ENCODE results near the gene CEP97.

Gene CEP97

GRCh38 chr3:101813817-101814440, 89.5 kb downstream of the CEP97 start:
- DNase-seq (ENCODE audit: low read depth), result no peak

DNA sequence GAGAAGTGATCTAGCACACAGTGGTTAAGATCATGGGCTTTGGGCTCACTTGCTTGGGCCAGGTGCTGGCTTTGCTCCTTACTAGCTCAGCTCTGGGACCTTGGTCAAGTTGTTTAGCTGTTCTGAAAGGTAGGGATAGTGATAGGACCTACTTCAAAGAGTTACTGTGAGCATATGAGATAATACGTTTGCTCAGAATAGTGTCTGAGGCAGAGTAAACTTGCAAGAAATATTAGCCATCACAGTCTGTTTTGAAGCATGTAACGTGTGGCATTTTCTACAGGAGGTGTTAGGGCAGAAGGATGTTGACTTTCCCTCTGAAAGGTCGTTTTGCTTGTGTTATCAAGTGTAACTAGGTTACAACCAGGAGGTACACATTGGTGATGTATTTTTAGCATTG, 90.4 kb downstream of the CEP97 start:
- no peak for DNase-seq (ENCODE audit: low read depth)

DNA sequence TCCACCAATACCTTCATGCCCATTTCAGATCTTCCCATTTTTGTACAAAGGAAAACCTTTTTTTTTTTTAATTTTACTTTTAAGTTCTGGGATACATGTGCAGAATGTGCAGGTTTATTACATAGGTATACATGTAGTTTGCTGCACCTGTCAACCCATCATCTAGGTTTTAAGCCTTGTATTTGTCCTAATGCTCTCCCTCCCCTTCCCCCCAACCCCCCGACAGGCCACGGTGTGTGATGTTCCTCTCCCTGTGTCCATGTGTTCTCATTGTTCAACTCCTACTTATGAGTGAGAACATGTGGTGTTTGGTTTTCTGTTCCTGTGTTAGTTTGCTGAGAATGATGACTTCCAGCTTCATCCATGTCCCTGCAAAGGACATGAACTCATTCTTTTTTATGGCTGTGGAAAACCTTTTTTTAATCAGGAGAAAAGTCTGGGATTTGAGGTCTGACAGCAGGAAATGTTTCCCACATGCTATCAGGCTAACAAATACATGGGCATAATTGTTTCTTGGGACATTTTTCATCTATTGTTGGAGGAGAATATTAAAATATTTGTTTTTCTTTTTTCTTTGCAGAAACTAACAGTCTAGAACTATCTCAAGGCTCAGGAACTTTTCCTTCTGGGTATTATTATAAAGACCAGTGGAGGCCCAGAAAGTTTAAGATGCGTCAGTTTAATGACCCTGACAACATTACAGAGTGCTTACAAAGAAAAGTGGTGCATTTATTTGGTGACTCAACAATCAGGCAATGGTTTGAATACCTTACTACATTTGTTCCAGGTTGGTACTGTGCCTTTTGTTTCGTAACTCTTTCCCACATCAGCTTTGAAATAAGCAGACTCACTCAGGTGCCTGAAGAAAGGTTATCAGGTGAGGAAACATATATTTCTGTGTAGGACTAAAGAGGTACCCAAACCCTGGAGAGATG, 92.1 kb downstream of the CEP97 start:
- no peak for DNase-seq (ENCODE audit: low read depth)

DNA sequence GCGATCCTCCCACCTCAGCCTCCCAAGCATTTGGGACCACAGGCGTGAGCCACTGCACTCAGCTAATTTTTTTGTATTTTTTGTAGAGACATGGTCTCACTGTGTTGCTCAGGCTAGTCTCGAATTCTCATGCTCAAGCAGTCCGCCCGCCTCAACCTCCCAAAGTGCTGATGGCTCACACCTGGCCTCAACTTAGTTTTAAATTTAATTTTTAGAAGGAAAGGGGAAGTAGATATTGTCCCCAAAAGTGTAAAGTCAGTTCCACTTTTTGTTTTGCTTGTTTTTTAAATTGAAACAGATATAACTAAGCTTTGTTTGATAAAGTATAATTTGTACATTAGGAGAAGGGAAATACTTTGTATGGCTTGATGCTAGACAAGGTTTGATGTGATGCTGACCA, 93.6 kb downstream of the CEP97 start:
- no peak for DNase-seq (ENCODE audit: low read depth)

DNA sequence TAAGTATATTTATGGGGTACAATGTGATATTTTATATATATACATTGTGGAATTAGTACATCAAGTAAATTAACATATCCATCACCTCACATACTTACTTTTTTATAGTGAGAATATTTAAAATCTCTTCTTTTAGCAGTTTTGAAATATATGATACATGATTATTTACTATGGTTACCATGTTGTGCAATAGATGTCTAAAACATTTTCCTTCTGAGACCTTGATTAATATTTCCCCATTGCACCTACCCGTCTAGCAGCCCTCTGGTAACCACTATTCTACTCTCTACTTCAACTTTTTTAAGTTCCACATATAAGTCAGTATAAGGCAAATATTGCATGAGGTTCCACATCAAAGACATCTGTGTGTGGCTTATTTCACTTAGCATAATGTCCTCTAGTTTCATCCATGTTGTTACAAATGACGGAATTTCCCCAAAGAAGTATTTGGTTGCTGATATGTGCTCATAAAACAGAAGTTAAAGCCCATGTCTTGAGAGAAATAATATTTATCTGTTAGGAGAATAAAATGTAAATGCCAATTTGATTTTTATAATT, 95.3 kb downstream of the CEP97 start:
- no peak for DNase-seq (ENCODE audit: low read depth)
